DMS 273 (cell line): ENCODE measurements around the gene CD300C.
"Not testable (repeated sequence)": the region's sequence is repeated elsewhere in the genome, so short reads cannot be mapped to it uniquely, and the experiment has no call there.

Source experiments
- DNase-seq: peaks from one replicate; lab custom pipeline; 2025; ENCODE audit not compliant: unreplicated experiment; lab: John Stamatoyannopoulos, UW

Gene CD300C

DNA sequence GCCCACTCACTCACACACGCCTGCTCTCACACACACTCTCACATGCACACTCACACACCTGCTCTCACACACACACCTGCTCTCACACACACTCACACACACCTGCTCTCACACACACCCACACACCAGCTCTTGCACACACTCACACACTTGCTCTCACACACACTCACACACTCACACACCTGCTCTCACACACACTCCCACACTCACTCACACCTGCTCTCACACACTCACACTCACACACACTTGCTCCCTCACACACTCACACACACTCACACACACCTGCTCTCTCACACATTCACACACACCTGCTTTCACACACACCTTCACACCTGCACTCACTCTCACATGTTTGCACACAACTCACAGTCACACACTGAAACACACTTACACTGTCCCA lies 17.4 kb upstream of the CD300C start:
- DNase-seq = no peak

DNA sequence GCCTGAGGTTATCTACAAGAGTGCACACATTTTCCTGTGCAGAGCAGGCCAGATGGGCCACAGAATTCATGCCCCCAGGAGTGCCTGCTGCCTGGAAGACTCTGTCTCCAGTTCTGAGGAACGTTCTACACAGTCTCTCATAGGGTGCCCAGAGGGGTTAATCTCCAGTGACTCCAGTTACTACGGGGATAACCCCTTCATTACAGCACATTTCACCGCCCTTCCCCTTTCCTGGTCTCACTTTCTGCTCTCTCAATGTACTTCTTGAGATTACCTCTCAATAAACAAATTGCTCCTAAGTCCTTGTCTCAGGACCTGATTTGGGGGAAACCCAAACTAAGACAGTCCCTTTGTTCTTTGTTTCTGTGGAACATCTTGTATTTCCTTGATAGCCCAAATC lies 15.7 kb upstream of the CD300C start:
- no peak for DNase-seq

DNA sequence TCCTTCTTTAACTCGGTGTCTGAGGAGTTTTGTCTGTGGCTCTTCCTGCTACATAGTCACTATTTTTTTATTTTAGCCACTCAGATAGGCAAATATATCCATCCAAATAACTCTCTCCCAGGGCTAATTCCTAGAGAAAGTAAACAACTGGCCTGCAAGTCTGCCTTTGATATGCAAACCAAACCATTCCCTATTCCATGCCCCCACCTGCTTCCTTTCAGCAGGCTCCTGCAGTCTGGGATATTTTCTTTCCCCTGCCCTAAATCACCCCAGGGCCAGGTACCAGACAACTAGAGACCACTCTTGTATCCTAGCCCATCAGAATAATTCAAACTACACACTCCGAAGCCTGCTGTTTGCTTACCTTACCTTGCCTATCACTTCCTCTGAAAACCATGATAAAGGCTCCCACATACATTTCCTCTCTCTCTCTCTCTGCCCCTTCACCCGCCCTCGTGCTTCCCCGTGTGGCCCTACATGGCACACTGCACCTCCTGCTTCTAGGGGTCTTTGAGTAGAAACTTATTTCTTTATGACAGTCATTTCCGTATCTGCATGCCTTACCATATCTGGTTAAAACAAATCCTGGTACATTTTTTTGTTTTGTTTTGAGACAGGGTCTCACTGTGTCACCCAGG lies 13.1 kb upstream of the CD300C start:
- no peak for DNase-seq

DNA sequence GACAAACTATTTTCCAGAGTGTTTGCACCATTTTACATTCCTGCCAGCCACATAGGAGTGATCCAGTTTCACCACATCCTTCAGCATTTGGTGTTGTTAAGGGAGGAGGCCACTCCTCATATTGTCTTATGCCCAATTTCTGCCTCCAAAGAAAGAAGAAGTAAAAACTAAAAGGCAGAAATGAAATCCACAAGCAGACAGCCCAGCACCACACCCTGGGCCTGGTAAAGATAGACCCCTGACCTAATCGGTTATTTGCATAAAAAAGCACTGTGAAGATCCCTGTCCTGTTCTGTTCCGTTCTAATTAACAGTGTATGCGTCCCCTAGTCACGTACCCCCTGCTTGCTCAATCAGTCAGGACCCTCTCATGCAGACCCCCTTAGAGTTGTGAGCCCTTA lies 12.5 kb upstream of the CD300C start:
- DNase-seq = not testable (repeated sequence)

DNA sequence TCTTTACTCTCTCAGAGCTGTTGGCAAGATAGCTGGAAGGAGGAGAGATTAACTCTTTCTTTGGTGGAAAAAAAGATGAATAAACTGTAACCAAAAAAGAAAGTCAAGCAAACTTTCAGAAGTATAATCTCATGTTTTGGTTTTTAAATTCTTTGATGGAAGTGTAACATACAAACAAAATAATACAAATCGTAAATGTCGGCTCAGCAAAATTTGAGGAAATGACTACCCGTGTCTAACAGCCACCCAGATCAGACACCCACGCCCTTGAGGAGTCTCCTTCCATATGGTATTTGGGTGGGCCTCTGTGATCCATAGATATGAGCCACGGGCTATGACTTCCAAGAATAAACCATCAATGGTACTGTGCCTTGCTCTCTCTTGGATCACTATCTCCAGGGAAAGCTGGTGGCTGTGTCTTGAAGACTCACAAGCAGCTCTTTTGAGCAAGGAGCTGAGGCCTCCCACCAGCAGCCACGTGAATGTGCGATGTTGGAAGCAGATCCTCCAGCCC lies 9.6 kb upstream of the CD300C start:
- no peak for DNase-seq

DNA sequence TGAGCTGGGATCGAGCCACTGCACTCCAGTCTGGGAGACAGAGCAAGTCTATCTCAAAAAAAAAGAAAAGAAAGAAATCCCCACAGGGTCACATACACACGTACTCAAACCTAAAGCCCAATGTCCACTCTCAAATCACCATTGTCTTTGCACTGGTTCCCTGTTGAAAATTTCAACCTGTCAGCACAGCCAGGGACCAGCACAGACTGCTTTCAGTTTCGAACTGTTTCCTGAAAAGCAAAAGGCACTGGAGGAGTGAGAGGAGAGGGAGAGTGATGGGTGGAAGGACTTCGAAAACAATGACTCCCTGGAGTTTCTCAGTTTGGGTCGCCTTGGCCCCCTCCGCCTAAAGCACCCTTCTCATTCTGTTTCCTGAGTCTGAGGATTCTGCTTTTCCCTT lies 9.0 kb upstream of the CD300C start:
- no peak for DNase-seq

DNA sequence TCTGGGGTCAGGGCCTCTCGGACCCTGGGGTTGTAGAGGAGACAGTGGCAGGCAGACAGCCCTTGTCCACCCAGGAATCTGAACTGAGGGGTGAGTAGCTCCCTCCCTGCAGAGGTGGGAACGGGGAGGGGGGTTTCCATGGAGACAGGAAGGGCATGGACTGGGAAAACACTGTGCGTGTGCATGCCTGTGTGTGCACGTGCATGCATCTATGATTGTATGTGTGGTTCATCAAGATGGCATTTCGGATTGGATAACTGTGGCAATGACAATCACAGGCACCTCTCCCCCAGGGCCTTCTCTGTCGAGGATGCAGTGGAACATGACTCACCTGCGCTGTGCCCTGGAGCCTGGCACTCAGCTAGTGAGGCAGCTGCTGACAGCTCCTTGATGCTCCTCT lies 6.1 kb upstream of the CD300C start:
- no peak for DNase-seq

DNA sequence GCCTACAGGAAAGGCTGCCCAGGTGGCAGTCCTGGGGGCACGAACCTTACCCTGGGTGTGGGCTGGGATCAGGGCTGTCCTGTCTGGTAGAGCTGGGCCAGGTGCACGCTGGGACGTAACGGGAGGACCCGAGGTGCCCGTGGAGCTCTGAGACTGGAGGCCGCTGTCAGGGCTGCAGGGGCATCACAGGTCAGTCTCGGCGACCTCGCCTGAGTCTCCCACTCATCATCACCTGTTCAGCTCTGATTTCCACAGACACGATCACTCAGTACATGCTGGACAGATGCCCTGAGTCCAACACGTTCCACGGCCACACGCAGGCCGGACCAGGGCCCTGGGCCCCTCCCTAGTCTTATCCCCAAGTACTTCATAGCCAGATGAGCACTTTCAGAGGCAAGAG lies 4.7 kb upstream of the CD300C start:
- no peak for DNase-seq

DNA sequence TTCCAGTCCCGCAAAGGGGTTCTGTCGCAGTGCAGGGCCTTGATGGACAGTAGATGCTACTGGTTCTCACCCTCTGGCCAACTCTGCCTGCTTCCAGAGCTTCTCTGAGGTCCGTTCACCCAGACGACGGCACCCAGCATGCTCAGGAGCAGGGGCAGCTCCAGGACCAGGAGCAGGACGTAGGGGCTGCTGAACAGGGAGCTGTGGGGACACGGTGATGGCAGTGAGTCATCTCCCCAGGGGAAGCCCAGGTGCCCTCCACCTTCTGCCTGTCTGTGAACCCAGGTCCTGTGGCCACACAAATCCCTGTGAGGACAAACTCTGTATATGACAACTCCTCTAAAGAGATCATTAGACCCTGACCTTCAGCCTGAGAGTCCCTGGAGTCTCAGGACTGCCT lies 3.4 kb upstream of the CD300C start:
- DNase-seq = no peak

DNA sequence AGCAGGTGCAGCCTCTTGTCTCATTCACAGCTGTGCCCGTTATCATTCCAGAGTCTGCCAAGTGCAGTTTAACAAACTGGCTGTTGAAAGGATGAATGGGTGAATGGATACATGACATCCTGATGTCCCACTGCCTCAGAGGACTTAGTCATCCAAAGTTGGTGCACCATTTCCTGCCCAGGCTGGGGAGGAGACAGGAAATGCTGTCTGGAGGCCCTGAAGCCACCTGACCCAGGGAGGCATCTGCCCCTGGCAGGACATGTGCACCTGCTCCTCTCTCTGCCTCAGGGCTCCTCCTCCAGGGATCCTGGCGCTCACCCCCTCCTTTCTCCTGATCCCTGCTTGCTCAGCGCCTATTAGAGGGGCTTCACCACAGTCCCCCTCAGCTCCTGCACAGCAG lies 1.8 kb upstream of the CD300C start:
- DNase-seq = no peak

DNA sequence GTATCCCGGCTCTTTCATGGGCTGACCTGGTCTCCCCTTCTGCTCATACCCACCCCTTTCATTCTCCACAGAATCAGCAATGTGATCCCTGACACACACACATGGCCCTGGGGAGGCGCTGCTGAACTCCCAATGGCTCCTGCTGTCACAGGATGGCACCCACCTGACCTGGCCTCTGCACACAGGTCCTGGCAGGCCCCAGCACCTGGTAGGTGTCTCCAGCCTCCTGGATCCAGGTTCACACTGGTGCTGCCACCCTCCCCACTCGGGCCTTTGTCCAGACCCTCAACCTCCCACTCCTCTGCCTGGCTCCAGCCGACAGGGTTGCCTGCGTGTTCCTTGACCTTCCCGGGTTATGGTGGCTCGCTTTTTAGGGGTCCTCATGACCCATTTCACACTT lies 1.3 kb upstream of the CD300C start:
- no peak for DNase-seq

DNA sequence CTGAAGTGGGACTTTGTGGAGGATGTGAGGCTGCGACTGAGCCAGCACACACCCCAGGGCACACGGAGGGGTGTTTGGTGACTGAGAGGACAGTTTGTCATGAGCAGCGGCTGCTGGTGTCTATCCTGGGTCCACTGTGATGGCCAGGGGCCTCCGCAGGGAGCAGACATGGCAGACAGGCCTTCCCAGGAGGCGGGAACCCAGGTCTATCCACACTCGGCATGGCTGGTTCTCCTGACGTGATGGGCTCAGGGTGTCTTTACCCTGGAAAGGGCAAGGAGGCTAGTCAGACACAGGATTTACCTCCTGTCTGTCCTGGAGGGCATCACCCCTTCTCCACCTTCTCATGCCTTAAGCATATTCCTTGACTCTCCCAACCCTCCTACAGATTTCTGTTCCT lies 671 bp upstream of the CD300C start:
- no peak for DNase-seq

DNA sequence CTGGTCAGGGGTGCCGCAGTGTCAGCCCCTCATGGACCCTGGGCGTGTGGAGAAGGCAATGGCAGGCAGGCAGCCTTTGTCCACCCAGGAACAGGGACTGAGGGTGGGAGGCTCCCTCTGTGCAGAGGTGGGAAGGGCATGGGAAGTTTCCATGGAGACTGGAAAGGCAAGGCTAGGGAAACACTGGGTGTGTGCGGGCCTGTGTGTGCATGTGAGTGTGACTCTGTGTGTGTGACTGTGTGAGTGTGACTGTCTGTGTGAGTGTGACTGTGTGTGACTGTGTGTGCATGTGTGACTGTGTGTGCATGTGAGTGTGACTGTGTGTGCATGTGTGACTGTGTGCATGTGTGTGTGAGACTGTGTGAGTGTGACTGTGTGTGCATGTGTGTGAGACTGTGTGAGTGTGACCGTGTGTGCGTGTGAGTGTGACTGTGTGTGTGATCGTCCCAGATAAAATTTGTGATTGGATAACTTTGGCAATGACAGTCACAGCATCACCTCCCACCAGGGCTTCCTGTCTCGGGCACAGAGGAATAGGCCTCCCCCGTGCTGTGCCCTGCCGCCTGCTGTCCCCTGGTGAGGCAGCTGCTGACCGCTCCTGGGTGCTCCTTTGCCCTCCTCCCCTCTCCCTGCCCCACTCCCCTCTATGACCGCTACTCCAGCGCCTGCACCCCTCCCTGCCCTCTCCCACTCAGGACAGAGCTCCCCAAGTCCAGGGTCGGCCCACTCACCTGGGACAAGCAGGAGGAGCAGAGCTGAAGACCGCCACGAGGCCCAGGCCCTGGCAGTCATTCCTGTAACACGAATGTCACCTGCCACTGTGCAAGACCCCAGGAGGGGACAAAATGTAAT lies 698 bp downstream of the CD300C start:
- no peak for DNase-seq

DNA sequence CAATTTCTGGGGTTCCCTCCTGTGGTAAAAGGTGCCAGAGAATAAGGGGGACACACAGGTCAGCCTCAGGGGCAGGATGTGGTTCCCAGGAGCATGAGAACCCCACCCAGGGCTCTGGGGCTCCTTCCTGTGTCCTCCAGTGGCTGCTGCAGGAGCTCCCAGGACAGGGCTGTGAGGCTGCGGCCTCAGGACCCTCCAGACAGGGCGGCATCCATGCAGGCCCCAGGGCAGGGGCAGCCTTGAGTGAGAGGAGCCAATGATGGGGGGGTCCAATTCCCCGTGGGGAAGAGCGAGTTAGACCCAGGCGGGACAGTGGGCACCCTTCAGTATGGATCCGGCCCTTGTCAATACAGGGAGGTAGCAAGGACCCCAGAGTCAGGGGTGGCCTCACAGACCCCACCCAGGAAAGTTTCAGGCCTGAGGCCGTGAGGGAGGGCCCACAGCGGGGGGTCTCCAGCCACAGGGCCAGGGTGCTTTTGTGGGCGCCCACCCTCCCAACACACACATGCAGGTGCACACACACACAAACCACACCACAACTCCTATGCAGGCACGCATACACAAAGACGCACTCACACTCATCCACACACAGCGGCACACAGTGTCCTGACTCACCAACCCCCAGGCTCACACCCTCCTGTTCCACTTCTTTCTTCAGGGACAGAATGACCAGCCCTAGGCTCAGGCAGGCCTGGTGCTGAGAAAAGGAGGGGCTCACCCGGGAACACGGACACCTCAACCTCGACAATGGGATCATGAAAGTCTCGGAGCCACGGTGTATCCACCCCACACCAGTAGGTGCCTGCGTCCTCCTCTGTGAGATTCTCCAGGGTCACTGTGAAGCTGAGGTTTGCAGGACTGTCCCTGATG lies 1.8 kb downstream of the CD300C start:
- DNase-seq = no peak

DNA sequence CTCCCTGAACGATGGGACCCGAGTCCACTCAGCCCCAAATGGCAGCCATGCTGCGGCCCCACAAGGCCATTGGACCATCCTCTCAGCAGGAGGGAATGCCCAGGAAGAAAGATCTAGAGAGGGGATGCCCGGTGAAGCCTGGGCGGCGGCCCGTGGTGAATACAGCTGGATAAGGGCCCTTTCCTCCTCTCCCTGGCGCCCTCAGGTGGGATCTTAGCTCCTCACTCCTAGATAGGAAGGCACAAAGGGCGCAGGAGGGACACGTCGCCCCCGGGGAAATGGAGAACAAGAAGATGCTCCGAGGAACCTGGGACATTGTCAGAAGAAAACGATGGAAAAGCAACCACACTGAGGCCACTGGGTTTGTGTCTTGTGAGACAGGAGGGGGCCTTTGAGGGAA lies 2.5 kb downstream of the CD300C start:
- DNase-seq = no peak

DNA sequence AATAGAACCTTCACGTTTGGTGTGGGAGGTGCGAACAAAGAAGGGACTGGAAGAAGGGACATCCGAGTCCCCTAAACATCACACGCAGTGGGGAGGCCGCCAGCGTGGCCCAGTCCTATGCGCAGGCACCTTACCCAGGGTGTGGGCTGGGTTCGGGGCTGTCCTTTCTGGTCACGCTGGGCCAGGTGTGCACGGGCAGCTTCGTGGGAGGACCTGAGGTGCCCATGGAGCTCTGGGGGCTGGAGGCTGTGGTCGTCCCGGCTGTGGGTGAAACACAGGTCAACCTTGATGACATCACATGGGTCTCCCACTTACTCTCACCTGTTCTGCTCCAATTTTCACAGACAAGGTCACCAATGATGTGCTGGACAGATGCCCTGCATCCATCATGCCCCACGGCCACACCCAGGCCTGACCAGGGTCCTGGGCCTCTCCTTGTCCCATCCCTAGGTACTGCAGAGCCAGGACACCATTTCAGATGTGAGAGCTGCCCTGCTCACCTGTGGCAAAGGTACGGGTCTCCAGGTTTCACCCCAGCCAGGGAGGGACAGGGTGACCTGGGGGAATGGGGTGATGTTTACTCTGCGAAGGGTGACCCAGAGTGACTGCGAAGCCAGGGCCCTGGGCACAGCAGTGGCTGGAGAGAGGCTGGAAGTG lies 3.1 kb downstream of the CD300C start:
- no peak for DNase-seq

DNA sequence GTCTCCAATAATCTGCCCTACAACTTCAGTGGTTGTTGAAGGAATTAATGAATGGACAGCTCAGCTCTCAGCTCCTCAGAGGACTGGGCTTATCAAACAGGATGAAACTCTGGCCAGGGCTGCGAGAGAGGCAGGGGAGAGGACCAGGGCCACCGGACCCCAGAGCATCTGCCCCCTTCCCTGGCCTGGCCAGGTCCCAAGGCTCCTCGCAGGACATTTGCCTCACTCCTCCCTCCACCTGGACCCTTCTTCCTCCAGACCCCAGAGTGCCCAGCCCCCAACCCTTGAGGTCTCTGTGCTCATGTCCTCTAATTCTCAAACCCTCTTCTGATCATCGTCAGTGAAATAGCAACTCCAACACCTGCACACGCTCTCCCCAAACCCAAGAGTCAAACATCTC lies 3.7 kb downstream of the CD300C start:
- DNase-seq = no peak

DNA sequence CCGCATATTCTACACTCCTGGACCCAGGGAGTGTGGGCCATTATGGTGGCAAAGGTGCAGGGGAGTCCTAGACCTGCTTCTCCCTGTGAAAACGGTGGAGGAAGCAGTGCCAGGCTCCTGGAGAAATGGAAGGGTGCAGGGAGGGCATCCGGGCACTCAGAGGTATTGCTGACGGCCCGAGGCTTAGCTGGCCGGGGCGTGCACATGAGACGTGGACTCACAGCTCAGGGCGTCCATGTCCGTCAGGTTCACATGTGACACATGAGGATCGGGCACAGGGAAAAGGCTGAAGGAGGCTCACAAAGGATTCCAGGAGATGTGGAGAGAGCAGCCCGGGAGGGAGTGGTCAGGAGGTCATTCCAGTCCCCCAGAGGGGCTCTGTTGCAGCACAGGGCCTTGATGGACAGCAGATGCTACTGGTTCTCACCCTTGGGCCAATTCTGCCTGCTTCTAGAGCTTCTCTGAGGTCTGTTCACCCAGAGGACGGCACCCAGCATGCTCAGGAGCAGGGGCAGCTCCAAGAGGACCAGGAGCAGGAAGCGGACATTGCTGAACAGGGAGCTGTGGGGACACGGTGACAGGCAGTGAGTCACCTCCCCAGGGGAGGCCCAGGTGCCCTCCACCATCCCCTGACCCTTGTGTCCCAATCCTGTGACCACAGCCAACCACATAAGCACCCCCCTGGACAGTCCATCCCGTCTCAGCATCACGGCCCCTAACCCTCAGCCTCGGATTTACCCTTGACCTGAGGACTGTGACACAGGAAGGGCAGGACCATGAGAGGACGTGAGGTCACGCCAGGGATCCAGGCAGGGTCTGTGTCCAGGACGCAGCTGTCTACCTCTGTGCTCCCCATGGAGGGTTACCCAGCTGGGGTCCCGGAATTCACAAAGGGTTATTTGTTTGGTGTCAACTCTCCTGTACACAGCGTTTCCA lies 4.5 kb downstream of the CD300C start:
- DNase-seq = no peak

DNA sequence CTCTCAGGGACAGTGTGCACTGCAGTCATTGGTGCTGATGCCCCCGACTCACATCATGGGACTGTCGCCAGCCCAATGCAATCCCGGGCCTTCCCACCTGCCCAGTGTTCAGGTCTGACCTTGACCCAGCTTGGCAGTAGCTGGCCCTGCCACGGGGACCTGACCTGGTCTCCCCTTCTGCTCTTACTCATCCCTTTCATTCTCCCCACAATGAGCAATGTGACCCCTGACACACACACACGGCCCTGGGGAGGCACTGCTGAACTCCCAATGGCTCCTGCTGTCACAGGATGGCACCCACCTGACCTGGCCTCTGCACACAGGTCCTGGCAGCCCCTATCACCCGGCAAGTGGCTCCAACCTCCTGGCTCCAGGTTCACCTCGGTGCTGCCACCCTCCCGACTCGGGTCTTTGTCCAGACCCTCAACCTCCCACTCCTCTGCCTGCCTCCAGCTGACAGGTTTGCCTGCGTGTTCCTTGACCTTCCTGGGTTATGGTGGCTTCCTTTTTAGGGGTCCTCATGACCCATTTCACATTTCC lies 6.6 kb downstream of the CD300C start:
- DNase-seq = no peak

DNA sequence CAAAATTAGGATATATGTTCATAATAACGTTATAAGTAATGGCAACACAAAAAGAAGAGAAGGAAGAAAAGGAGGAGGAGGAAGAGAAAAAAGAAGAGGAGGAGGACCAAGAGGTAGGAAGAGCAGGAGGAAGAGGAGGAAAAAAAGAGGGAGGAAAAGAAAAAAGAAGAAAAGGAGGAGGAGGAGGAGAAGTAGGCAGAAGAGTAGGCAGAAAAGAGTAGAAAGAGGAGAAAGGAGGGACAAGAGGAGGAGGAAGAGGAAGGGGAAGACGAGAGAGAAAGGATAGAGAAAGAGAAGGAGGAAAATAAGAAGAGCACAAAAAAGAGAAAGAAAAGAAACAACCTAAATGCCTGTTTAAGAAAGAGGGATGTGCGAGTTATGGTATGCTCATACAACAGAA lies 9.0 kb downstream of the CD300C start:
- no peak for DNase-seq
